ENCODE data around the gene RUFY4. TPM values are rescaled to one million over a fixed set of nuclear protein-coding genes. Genes with fewer than 3 reads are reported as not detected.

The RUFY4 gene
- total and polyA plus RNA-seq, 9 of the 15 experiments (the other 6 are each of a cell fraction or from before 2014, with no cell fraction given) = not detected

GRCh38 chr2:218063486-218063885, 5.6 kb upstream of the RUFY4 start (continued):
- TF ChIP-seq MLLT1 (IDR thresholded peaks at IDR 0.05) (no peak), ZNF253 (CRISPR knock-in tag; conservative IDR thresholded peaks at IDR 0.05) (no peak), EWSR1 (IDR thresholded peaks at IDR 0.05; ENCODE audit: borderline replicate concordance, low read depth, partially characterized antibody) (no peak), ZNF239 (CRISPR knock-in tag; IDR thresholded peaks at IDR 0.05) (no peak), LCOR (CRISPR knock-in tag; IDR thresholded peaks at IDR 0.05) (no peak), ZNF347 (CRISPR knock-in tag; IDR thresholded peaks at IDR 0.05; ENCODE audit: low read depth) (no peak), ZBTB7A (IDR thresholded peaks at IDR 0.05; ENCODE audit: borderline replicate concordance, control insufficient read depth, low read depth, low read length) (no peak), BCL6 (CRISPR knock-in tag; IDR thresholded peaks at IDR 0.05) (no peak), EZH2 (IDR thresholded peaks at IDR 0.05; ENCODE audit: borderline replicate concordance, low read depth, low read length) (no peak), SRSF9 (IDR thresholded peaks at IDR 0.05; ENCODE audit: borderline replicate concordance, low read depth, low read length) (no peak), ZBTB2 (IDR thresholded peaks at IDR 0.05) (no peak)

Data from K562 (cell line).